Measurements from ENCODE around the gene GIPC1.

GRCh38 chr19:14536926-14537692 is 41.2 kb upstream of the GIPC1 start:
- TF ChIP-seq CTCF (IDR thresholded peaks at IDR 0.05) (no peak), POLR2A (IDR thresholded peaks at IDR 0.05) (no peak)

Measured in ovary (tissue), 3 donors.